ENCODE results near the gene MPP4.

MPP4 gene, protein sequence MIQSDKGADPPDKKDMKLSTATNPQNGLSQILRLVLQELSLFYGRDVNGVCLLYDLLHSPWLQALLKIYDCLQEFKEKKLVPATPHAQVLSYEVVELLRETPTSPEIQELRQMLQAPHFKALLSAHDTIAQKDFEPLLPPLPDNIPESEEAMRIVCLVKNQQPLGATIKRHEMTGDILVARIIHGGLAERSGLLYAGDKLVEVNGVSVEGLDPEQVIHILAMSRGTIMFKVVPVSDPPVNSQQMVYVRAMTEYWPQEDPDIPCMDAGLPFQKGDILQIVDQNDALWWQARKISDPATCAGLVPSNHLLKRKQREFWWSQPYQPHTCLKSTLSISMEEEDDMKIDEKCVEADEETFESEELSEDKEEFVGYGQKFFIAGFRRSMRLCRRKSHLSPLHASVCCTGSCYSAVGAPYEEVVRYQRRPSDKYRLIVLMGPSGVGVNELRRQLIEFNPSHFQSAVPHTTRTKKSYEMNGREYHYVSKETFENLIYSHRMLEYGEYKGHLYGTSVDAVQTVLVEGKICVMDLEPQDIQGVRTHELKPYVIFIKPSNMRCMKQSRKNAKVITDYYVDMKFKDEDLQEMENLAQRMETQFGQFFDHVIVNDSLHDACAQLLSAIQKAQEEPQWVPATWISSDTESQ

DNA sequence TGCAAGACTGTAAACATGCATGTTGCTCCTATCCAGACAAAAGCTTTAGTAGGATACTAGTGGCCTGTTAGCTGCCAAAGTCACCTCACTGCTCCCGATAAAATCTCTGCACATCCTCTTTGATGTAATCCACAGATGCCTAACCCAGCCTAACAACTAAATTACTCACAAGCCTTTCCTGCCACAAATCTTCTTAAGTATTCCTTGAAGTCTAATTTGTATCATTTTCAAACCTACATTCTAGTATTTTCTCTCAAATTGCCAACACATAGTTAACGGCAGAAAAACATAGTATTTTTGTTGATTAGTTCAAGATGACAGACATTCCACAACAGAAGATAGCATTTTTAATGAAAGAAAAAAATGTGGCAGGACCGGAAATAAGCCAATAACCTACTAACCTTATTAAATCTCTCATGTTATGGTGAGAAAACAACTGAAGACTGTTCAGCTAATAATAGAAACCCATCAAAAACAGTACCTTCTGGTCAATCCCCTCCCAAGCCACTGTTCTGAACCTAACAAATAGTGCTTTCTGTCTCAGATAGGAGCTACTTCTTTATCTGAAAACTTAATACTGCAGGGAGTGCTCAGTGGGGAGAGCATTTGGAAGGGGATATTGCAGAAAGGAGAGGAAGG lies at the start of gene MPP4:
TSS of gene MPP4 (minus strand) at position 57 of the 639 bp plus-strand sequence. CDS start 4,690 bp downstream, outside the sequence.
- TF ChIP-seq ZFX (IDR thresholded peaks at IDR 0.05) = no peak
- TF ChIP-seq, protein P1, sequence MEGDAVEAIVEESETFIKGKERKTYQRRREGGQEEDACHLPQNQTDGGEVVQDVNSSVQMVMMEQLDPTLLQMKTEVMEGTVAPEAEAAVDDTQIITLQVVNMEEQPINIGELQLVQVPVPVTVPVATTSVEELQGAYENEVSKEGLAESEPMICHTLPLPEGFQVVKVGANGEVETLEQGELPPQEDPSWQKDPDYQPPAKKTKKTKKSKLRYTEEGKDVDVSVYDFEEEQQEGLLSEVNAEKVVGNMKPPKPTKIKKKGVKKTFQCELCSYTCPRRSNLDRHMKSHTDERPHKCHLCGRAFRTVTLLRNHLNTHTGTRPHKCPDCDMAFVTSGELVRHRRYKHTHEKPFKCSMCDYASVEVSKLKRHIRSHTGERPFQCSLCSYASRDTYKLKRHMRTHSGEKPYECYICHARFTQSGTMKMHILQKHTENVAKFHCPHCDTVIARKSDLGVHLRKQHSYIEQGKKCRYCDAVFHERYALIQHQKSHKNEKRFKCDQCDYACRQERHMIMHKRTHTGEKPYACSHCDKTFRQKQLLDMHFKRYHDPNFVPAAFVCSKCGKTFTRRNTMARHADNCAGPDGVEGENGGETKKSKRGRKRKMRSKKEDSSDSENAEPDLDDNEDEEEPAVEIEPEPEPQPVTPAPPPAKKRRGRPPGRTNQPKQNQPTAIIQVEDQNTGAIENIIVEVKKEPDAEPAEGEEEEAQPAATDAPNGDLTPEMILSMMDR (conservative IDR thresholded peaks at IDR 0.05) = no peak
- no peak within 1 kb of the TSS for H3K27ac ChIP-seq

DNA sequence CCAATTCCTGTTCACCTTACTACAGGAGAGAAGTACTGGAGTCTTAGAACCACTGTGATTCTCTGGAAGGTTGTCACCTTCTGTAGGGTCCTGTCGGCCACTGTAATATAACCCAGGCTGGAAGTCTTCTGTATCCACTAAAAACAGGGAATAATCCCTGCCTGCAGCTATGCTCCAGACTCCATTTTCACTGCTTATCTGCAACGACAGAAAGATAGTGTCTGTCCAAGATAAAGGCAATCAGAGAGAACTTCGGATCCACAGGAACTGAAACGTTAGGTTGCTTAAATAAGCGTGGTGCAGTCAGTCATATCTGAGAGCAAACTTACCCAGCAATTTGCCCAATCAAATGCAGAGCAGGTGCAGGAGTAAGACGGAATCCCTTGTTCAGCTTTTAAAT lies 48.1 kb upstream of the MPP4 start:
- no peak overlapping the region for H3K27ac ChIP-seq
- no peak for TF ChIP-seq ZFX (IDR thresholded peaks at IDR 0.05)
- TF ChIP-seq, protein P1 (conservative IDR thresholded peaks at IDR 0.05) = no peak

- no peak overlapping the region for H3K27ac ChIP-seq
- TF ChIP-seq ZFX (IDR thresholded peaks at IDR 0.05) = no peak
- TF ChIP-seq, protein P1 (conservative IDR thresholded peaks at IDR 0.05) = no peak
Measured at GRCh38 chr2:201735486-201735885, 37.0 kb upstream of the MPP4 start.

DNA sequence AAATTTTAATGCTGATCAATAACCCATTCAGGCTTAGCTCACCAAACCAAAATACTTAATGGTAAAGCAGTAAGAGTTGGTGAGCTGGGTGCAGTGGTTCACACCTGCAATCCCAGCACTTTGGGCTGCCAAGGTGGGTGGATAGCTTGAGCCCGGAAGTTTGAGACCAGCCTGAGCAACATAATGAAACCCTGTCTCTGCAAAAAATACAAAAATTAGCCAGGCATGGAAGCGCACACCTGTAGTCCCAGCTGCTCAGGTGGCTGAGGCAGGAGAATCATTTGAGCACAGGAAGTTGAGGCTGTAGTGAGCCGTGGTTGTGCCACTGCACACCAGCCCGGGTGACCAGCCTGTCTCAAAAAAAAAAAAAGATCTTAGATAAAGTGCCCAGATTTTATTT lies 35.7 kb upstream of the MPP4 start:
- no peak overlapping the region for H3K27ac ChIP-seq
- TF ChIP-seq ZFX (IDR thresholded peaks at IDR 0.05) = no peak
- TF ChIP-seq, protein P1 (conservative IDR thresholded peaks at IDR 0.05) = no peak

DNA sequence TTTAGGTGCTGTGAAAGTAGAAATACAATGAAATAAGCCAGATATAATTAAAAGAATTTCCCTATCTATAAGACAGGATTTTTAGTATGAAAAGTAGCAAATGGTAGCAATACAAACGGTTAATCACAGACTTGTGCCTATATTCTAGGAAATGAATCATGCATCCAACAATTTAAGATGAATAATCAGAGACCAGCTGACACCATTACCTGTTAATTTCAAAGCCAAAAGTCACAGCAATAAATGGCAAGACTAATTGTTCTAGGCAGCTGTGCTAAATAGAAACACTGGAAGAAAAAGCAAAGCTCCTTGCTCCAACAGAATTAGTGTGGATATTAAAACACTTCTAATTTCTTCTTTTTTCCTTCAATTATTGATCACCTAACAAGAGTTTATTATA lies 35.1 kb upstream of the MPP4 start:
- no peak overlapping the region for H3K27ac ChIP-seq
- TF ChIP-seq, protein P1 (conservative IDR thresholded peaks at IDR 0.05) = no peak
- TF ChIP-seq ZFX (IDR thresholded peaks at IDR 0.05) = no peak

DNA sequence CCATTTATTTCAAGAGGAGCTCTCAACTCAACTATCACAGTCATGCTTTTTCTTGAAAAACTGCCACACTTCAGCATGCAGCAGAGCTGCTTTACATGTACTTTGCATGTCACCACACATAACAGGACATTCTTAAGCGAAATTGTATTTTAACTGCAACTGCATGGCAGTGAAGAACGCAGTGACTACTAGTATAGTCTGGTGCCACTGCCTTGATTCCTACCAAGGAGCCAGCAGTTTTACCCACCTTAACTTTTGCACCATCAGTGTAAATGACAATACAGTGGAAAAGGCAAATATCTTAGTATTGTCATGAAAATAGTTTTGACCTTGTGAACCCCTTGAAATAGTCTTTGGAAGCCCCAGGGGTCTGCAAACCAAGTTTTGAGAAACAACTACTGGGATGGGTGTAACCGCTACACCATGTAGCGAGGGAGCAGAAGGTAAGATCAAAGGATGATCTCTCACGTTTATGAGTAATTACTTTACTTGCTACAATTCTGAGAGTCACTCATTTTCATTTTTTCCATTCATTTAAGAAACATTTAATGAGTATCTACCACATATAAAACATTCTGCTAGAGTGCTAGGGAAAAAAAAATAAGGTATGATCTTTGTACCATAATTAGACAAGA lies 32.3 kb upstream of the MPP4 start:
- H3K27ac ChIP-seq = no peak overlapping the region
- TF ChIP-seq ZFX (IDR thresholded peaks at IDR 0.05) = no peak
- TF ChIP-seq, protein P1 (conservative IDR thresholded peaks at IDR 0.05) = no peak

All from C4-2B (cell line).